ENCODE data around the gene CDC42. TPM values are rescaled to one million over a fixed set of nuclear protein-coding genes. Genes with fewer than 3 reads are reported as not detected.
A peak's percentile ranks its signal among the peaks of the same experiment; 100 is the strongest.
"Not testable (repeated sequence)": the region's sequence is repeated elsewhere in the genome, so short reads cannot be mapped to it uniquely, and the experiment has no call there.

The CDC42 gene
- total RNA-seq, result 100 to 1,000 TPM; 298 to 339 TPM

- Mint-ChIP-seq H3K27me3 (no peaks in the 10 kb centered on the region), H3K36me3 (ENCODE audit: low read depth) (peaks cover 30% of the 10 kb centered on the region), H3K27ac (peak within 1 kb of the TSS; percentile 98), H3K4me3 (peak within 1 kb of the TSS; percentile 96), H3K4me1 (peaks cover 56% of the 10 kb centered on the region), H3K9me3 (ENCODE audit: low read depth) (no peaks in the 10 kb centered on the region)
- peak; percentile 86 for ATAC-seq
- CTCF ChIA-PET, result interaction anchor here (0.5 to 4.2 kb wide), 6 partner anchors 13 to 795 kb away, joined by 4 to 35 read pairs (median 8); no protein-coding TSS in a partner anchor
- peak; percentile 98 for DNase-seq
- POLR2A ChIA-PET, result interaction anchor here (1.0 to 4.7 kb wide), 6 partner anchors 13 to 270 kb away, joined by 3 to 65 read pairs (median 10); partner anchors contain the start of gene USP48
- intact Hi-C loops (cut with DNase I, micrococcal nuclease), result loop anchor here (1.0 to 10.0 kb wide), 10 partner anchors 12 to 1292 kb away; partner anchors contain the start of genes HNRNPR (in 1 of the 2), USP48 (in 1 of the 2) and ZBTB40 (in 1 of the 2)
These were observed at the start of gene CDC42 for GRCh38 chr1:22052115-22053016. Gene CDC42 (plus strand): TSS chr1:22052709. CDS start chr1:22078479, 25,770 bp downstream.

- intact Hi-C loops (cut with DNase I, micrococcal nuclease); CTCF ChIA-PET; POLR2A ChIA-PET; H3K27ac Mint-ChIP-seq; H3K4me3 Mint-ChIP-seq; ATAC-seq; H3K4me1 Mint-ChIP-seq; H3K9me3 Mint-ChIP-seq (ENCODE audit: low read depth); DNase-seq; H3K36me3 Mint-ChIP-seq (ENCODE audit: low read depth); H3K27me3 Mint-ChIP-seq: not testable (repeated sequence)
These were observed 49.6 kb upstream of the CDC42 start for GRCh38 chr1:22002875-22003274.

- intact Hi-C loops (cut with DNase I, micrococcal nuclease); POLR2A ChIA-PET; H3K27me3 Mint-ChIP-seq; DNase-seq; H3K36me3 Mint-ChIP-seq (ENCODE audit: low read depth); ATAC-seq; H3K4me3 Mint-ChIP-seq; H3K9me3 Mint-ChIP-seq (ENCODE audit: low read depth); H3K4me1 Mint-ChIP-seq; H3K27ac Mint-ChIP-seq: not testable (repeated sequence)
- CTCF ChIA-PET, result interaction anchor here (0.8 kb wide), 1 partner anchor 21 kb away, joined by 4 read pairs; no protein-coding TSS in a partner anchor
These were observed 48.5 kb upstream of the CDC42 start for GRCh38 chr1:22003959-22004358.

GRCh38 chr1:22005261-22006149 is 47.0 kb upstream of the CDC42 start:
- H3K27me3 Mint-ChIP-seq; H3K27ac Mint-ChIP-seq; H3K4me1 Mint-ChIP-seq; H3K36me3 Mint-ChIP-seq (ENCODE audit: low read depth); H3K4me3 Mint-ChIP-seq; intact Hi-C loops (cut with DNase I, micrococcal nuclease); POLR2A ChIA-PET; H3K9me3 Mint-ChIP-seq (ENCODE audit: low read depth): not testable (repeated sequence)
- peak; percentile 74 for ATAC-seq
- peak; percentile 64 for DNase-seq
- CTCF ChIA-PET, result interaction anchor here (0.5 kb wide), 1 partner anchor 147 kb away, joined by 4 read pairs; no protein-coding TSS in a partner anchor

- H3K27ac Mint-ChIP-seq; CTCF ChIA-PET; H3K27me3 Mint-ChIP-seq; H3K4me3 Mint-ChIP-seq; intact Hi-C loops (cut with DNase I, micrococcal nuclease); H3K4me1 Mint-ChIP-seq; POLR2A ChIA-PET; ATAC-seq; DNase-seq; H3K9me3 Mint-ChIP-seq (ENCODE audit: low read depth); H3K36me3 Mint-ChIP-seq (ENCODE audit: low read depth): not testable (repeated sequence)
These were observed 45.8 kb upstream of the CDC42 start for GRCh38 chr1:22006736-22007135.

- H3K36me3 Mint-ChIP-seq (ENCODE audit: low read depth); H3K27me3 Mint-ChIP-seq; H3K9me3 Mint-ChIP-seq (ENCODE audit: low read depth); ATAC-seq; POLR2A ChIA-PET; H3K27ac Mint-ChIP-seq; H3K4me1 Mint-ChIP-seq; intact Hi-C loops (cut with DNase I, micrococcal nuclease); H3K4me3 Mint-ChIP-seq; DNase-seq: not testable (repeated sequence)
- CTCF ChIA-PET, result interaction anchor here (0.6 kb wide), 1 partner anchor 11 kb away, joined by 3 read pairs; no protein-coding TSS in a partner anchor
These were observed 45.2 kb upstream of the CDC42 start for GRCh38 chr1:22007262-22007661.

- H3K36me3 Mint-ChIP-seq (ENCODE audit: low read depth); H3K27me3 Mint-ChIP-seq; POLR2A ChIA-PET; CTCF ChIA-PET; H3K9me3 Mint-ChIP-seq (ENCODE audit: low read depth); H3K4me1 Mint-ChIP-seq; H3K4me3 Mint-ChIP-seq; intact Hi-C loops (cut with DNase I, micrococcal nuclease); DNase-seq; H3K27ac Mint-ChIP-seq; ATAC-seq: not testable (repeated sequence)
These were observed 42.9 kb upstream of the CDC42 start for GRCh38 chr1:22009566-22009965.

- ATAC-seq; POLR2A ChIA-PET; H3K27me3 Mint-ChIP-seq; H3K36me3 Mint-ChIP-seq (ENCODE audit: low read depth); H3K4me1 Mint-ChIP-seq; H3K9me3 Mint-ChIP-seq (ENCODE audit: low read depth); H3K27ac Mint-ChIP-seq; intact Hi-C loops (cut with DNase I, micrococcal nuclease); H3K4me3 Mint-ChIP-seq; DNase-seq: not testable (repeated sequence)
- CTCF ChIA-PET, result interaction anchor here (0.6 kb wide), 1 partner anchor 74 kb away, joined by 3 read pairs; no protein-coding TSS in a partner anchor
These were observed 39.8 kb upstream of the CDC42 start for GRCh38 chr1:22012752-22013151.

GRCh38 chr1:22014575-22015206 is 37.8 kb upstream of the CDC42 start:
- DNase-seq; H3K27ac Mint-ChIP-seq; ATAC-seq; H3K9me3 Mint-ChIP-seq (ENCODE audit: low read depth); CTCF ChIA-PET; H3K36me3 Mint-ChIP-seq (ENCODE audit: low read depth); intact Hi-C loops (cut with DNase I, micrococcal nuclease); H3K4me3 Mint-ChIP-seq; H3K27me3 Mint-ChIP-seq: not testable (repeated sequence)
- peaks cover 14% of the 10 kb centered on the region for H3K4me1 Mint-ChIP-seq
- POLR2A ChIA-PET, result interaction anchor here (0.6 kb wide), 1 partner anchor 32 kb away, joined by 3 read pairs; no protein-coding TSS in a partner anchor

- POLR2A ChIA-PET, result interaction anchor here (0.6 to 1.4 kb wide), 3 partner anchors 34 to 634 kb away, joined by 3 to 4 read pairs (median 4); partner anchors contain the start of gene CDC42
- Mint-ChIP-seq H3K36me3 (ENCODE audit: low read depth) (no peaks in the 10 kb centered on the region), H3K27me3 (no peaks in the 10 kb centered on the region), H3K4me3 (peak overlapping the region; percentile 42), H3K9me3 (ENCODE audit: low read depth) (no peaks in the 10 kb centered on the region), H3K4me1 (peaks cover 29% of the 10 kb centered on the region), H3K27ac (peak overlapping the region; percentile 92)
- DNase-seq (peak; percentile 84), ATAC-seq (peak; percentile 98)
- CTCF ChIA-PET, result interaction anchor here (0.6 to 1.0 kb wide), 11 partner anchors 11 to 1509 kb away, joined by 3 to 8 read pairs (median 3); no protein-coding TSS in a partner anchor
- intact Hi-C loops (cut with DNase I, micrococcal nuclease), result no loop called here
These were observed 33.6 kb upstream of the CDC42 start for GRCh38 chr1:22018583-22019559.

All from activated CD4-positive, alpha-beta T cell treated with anti-CD3 and anti-CD28 coated beads for 36 hours (primary cell).